Lower leg skin (tissue), 3 donors: ENCODE results near the gene KLF2.

Experiments used
- CTCF ChIP-seq, 3 donors: fragments of 450-650 bp; IDR thresholded peaks; one replicate each; pipeline ENCODE4 v1.5.1; 2016; ENCODE audit warnings: antibody characterized with exemption in 3 of 3, mild to moderate bottlenecking in 3 of 3, moderate library complexity in 2 of 3
- POLR2A ChIP-seq, 2 donors: fragments of 450-650 bp; IDR thresholded peaks; one replicate each; pipeline ENCODE4 v1.6.1; 2016 to 2017; ENCODE audit warnings: antibody characterized with exemption in 2 of 2, mild to moderate bottlenecking in 1 of 2, moderate library complexity in 1 of 2

DNA sequence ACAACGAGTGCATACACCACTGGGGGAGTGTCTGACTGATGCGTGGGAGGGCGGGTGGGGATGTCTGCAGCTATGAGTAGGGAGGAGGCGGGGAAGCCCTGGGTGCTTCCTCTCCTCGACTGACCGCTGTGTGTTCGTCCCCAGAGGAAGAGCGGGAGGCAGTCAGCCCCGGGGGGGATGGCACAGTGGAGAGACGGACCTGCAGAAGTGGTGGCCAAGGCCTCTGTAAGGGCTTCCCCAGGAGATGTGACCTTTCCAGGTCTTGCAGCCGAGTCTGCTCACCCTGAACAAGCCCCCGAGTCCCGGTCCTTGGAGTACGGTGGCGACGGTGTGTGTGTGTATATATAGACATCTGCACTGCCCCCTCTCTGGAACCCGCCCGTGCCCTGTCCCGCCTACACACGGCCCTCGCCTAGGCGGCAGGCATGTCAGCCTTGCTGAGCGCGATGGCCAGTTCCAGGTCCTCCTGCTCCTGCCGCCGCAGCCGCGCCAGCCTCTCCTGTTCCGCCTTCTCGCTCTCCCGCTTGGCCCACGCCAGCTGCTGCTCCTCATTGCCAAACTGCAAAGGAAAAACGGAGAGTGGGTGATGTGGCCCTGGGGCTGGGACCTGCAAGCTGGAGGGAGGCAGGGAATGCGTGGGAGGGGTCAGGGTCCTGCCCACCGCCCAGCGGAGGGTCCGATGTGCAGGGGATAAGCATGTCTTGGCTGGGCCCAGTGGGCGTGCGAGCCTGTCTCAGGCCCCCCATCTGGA lies 30.8 kb downstream of the KLF2 start:
- TF ChIP-seq CTCF (IDR thresholded peaks at IDR 0.05): no peak
- no peak for TF ChIP-seq POLR2A (IDR thresholded peaks at IDR 0.05)
